Measurements from ENCODE around the gene ENPP5. TPM values are rescaled to one million over a fixed set of nuclear protein-coding genes. Genes with fewer than 3 reads are reported as not detected.

Gene ENPP5
- polyA plus RNA-seq, 4 donors: 14.4 to 21.3 (median 18.1) TPM

DNA sequence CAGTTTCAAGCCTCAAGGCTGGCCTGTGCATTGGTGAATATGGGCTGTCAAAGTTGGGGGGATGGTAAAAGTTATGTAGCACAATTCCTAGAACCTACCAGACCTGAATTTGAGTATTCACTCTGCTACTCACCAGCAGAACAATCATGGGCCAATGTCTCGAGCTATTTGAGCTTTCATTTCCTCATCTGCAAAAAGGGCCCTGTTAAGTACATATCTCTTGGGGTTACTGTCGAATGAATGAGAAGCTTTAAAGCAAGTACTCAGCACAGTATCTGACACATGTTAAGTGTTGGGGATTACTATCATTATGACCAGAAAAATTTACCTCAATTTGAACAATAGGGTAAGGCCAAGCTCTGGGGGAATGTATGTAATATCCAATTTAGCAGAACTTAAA, 54.5 kb downstream of the ENPP5 start:
- no peak for DNase-seq (ENCODE audit: low read depth in 4 of 4, low spot score in 3 of 4)

- DNase-seq (ENCODE audit: low read depth in 4 of 4, low spot score in 3 of 4): no peak
Observed at GRCh38 chr6:46115634-46116033, 55.1 kb downstream of the ENPP5 start.

GRCh38 chr6:46113370-46113769, 57.4 kb downstream of the ENPP5 start:
- no peak for DNase-seq (ENCODE audit: low read depth in 4 of 4, low spot score in 3 of 4)

Other genes with a start within 250 kb of the ENPP5 start
- gene CLIC5, start 155.1 kb downstream of the ENPP5 start, polyA plus RNA-seq (ENCODE audit: insufficient read length in 4 of 4): 100 to 1,000 TPM; 189 to 259 (median 219) TPM
- gene ENPP4, start 41.0 kb downstream of the ENPP5 start, polyA plus RNA-seq (ENCODE audit: insufficient read length in 4 of 4): 10 to 100 TPM; 16.1 to 21.9 (median 19.2) TPM